Stimulated activated CD8-positive, alpha-beta memory T cell treated with anti-CD3 and anti-CD28 coated beads, Interleukin-2, amount 100 ng/mL, for 48 hours (primary cell): ENCODE data around the gene CORT.
"Not testable (repeated sequence)": the region's sequence is repeated elsewhere in the genome, so short reads cannot be mapped to it uniquely, and the experiment has no call there.

Experiments
- DNase-seq, 2 donors: peaks; one replicate each; pipeline ENCODE4 v3.0.0-alpha.2; 2020; ENCODE audit warnings: low read depth in 2 of 2

CORT gene, protein sequence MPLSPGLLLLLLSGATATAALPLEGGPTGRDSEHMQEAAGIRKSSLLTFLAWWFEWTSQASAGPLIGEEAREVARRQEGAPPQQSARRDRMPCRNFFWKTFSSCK

DNA sequence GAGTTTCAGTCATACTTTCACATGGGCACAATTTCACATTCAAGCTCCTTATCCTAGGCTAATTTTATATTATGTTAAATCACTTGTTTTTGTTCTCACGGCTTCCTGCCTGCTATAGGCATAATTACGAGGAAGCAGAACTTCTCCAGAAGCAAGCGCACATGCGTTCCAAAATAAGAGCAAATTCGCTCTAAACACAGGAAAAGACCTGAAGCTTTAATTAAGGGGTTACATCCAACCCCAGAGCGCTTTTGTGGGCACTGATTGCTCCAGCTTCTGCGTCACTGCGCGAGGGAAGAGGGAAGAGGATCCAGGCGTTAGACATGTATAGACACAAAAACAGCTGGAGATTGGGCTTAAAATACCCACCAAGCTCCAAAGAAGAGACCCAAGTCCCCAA, at the start of gene CORT:
TSS of gene CORT (plus strand) at position 281 of the 400 bp plus-strand sequence. CDS start 193 bp downstream, outside the sequence.
- DNase-seq: no peak

DNA sequence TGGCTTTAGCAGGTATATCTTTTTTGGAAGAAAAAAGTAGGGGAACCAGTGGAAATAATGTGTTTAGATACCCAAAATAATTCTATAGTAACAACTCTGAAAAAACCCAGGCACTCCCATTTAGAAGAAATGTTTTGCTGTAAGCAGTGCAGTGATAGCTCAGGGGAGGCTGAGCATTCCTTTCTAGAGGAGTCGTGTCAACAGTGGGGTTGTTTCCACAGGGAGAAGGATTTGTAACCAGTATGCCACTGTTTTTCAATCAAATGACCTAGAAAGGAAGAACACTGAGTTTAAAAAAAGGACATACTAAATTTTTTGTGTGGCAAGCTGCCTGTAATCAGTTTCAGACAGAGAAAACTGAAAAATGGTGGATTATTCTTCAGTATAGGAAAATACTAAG, 48.5 kb upstream of the CORT start:
- DNase-seq: no peak

DNA sequence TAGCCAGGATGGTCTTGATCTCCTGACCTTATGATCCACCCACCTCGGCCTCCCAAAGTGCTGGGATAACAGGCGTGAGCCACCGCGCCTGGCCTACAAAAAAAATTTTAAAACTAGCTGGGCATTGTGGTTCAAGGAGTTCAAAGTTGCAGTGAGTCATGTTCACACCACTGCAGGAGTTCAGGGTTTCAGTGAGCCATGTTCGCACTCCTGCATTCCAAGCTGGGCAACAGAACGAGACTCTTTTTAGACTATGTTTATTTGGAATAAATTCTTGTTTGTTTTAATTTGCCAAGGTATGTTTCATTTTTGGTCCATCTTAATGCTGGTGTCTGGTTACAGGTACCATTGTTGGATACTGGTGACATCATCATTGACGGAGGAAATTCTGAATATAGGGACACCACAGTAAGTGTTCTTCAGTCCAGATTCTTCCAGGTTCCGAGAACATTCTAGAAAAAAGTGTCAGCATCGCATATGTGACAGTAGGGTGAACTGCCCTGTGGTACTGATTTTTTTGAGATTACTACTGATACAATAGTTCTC, 47.0 kb upstream of the CORT start:
- DNase-seq: no peak

DNA sequence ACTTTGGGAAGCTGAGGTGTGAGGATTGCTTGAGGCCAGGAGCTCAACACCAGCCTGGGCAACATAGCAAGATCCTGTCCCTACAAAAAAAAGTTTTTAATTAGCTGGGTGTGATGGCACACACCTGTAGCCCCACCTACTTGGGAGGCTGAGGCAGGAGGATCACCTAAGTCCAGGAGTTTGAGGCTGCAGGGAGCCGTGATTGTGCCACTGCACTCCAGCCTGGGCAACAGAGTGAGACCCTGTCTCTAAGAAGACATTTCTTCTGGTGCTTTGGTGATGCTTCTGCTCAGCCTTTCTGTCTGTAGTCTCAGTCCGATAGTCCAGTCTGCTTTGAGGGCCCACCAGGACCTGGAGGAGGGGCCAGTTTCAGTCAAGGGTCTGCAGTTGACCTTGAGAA, 42.6 kb upstream of the CORT start:
- DNase-seq: no peak

DNA sequence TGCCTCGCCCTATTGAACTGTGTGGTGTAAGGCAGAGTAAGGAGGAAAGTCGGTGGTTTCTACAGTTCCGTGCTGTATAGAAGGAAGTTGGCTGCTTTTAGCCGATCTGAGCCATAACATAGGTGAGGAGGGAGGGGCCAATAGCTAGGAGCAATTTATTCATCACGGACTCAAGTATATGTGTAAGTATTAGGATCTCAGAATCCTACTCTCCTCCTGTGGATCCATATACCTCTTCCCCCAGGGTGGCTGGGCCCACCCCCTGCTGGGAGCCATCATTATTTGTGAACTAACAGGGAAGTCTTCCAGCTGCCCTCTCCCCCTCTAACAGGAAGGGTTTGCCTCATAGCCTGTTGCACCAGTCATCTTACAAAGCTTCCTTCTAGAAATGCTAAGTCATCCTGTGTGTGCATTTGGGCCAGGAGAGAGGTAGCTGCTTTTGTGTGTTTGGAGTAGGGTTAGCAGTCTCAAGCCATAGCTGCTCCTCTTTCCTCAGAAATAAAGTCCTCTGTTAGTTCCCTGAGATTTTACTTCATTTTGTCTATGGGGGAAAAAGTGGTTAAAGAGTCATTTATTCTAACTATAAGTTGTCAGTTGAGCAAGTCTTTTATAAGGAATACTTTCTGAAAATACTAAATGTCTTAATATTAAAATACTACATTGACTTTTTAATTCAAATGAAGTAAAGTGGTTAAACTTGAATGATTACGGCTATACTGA, 34.5 kb upstream of the CORT start:
- DNase-seq: no peak

DNA sequence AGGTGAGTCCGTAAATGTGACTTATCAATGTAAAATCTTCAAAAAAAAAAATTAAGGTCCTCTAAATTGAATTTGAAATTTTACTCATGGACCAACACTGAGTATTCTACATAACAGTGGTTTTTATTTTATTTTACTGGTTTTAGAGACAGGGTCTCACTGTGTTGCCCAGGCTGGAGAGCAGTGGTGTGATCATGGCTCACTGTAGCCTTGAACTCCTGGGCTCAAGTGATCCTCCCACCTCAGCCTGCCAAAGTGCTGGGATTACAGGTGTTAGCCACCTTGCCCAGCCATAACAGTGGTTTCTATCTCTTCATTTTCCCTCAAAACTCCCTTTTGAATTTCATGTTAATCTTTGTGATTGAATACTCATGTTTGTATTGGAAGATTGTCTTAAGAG, 33.9 kb upstream of the CORT start:
- not testable (repeated sequence) for DNase-seq

DNA sequence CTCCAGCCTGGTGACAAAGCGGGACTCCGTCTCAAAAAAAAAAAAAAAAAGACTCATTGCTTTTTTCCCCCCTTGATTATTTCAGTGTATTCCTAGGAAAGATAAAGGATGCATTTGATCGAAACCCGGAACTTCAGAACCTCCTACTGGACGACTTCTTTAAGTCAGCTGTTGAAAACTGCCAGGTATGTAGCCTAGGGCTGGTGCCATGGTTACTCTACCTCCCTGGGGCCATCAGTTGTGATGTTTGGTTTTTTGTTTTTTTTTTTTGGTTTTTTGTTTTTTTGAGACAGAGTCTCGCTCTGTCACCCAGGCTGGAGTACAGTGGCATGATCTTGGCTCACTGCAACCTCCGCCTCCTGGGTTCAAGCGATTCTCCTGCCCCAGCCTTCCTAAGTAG, 31.1 kb upstream of the CORT start:
- not testable (repeated sequence) for DNase-seq

DNA sequence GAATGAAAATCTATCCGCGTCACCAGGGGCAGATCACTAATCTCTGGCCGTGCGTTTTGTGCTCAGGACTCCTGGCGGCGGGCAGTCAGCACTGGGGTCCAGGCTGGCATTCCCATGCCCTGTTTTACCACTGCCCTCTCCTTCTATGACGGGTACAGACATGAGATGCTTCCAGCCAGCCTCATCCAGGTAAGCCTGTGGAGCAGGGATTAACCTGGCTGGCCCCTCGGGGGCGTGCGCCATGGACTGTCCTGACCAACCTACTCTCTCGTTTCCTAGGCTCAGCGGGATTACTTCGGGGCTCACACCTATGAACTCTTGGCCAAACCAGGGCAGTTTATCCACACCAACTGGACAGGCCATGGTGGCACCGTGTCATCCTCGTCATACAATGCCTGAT, 30.5 kb upstream of the CORT start:
- DNase-seq: no peak

DNA sequence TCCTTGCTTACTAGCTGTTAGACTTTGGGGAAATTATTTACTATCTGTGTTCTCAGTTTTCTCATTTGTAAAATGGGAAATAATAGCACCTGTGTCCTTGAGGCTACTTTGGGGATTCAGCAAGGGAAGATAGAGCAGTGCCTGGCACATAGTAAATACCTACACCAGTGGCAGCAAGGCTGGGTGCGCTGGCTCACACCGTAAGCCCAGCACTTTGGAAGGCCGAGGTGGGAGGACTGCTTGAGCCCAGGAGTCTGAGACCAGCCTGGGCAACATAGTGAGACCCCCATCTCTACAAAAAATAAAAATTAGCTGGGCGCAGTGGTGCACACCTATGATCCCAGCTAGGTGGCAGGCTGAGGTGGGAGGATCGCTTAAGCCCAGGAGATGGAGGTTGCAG, 28.2 kb upstream of the CORT start:
- no peak for DNase-seq

DNA sequence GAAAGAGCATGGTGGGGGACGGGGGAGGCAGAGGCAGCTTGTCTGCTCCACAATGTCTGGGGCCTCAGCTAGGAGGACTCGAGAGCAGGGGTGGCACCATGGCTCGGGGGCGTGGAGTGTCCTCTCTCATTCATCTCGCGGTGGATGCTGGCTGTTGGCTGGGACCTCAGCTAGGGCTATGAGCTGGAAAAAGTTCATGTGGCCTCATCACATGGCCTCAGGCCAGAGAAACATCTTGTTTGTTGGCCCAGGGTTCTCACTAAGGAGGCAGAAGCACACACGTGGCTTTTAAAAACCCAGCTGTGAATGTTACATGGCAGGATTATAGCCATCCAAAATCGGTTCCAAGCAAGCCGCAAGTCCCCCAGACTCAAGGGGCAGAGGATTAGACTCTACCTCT, 25.8 kb upstream of the CORT start:
- DNase-seq: no peak

DNA sequence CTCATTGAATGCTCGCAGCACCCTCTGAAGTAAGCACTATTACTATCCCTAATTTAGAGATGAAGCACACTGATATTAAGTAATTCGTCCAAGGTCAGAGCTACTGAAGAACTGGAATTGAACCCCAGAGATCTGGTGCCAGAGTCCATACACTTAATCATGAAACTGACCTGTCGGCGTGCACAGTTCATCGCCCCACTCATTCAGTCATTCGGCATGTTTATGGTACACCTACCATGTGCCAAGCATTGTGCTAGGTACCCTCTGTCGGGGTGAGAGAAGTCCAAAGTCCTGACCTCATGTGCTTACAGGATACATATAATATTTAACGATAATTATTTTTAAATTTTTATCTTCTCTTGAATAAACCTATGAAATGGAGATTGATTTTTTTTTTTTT, 25.2 kb upstream of the CORT start:
- DNase-seq: no peak

DNA sequence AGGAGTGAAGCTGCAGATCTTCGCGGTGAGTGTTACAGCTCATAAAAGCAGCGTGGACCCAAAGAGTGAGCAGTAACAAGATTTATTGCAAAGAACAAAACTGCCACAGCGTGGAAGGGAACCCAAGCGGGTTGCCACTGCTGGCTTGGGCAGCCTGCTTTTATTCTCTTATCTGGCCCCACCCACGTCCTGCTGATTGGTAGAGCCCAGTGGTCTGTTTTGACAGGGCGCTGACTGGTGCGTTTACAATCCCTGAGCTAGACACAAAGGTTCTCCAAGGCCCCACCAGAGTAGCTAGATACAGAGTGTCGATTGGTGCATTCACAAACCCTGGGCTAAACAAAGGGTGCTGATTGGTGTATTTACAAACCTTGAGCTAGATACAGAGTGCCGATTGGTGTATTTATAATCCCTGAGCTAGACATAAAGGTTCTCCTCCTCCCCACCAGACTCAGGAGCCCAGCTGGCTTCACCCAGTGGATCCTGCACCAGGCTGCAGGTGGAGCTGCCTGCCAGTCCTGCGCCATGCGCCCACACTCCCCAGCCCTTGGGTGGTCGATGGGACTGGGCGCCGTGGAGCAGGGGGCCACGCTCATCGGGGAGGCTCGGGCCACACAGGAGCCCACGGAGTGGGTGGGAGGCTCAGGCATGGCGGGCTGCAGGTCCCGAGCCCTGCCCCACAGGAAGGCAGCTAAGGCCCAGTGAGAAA, 23.9 kb upstream of the CORT start:
- not testable (repeated sequence) for DNase-seq

DNA sequence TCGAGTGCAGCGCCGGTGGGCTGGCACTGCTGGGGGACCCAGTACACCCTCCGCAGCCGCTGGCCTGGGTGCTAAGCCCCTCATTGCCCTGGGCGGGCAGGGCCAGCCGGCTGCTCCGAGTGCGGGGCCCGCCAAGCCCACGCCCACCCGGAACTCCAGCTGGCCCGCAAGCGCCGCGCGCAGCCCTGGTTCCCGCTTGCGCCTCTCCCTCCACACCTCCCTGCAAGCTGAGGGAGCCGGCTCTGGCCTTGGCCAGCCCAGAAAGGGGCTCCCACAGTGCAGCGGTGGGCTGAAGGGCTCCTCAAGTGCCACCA, 23.3 kb upstream of the CORT start:
- DNase-seq: not testable (repeated sequence)

DNA sequence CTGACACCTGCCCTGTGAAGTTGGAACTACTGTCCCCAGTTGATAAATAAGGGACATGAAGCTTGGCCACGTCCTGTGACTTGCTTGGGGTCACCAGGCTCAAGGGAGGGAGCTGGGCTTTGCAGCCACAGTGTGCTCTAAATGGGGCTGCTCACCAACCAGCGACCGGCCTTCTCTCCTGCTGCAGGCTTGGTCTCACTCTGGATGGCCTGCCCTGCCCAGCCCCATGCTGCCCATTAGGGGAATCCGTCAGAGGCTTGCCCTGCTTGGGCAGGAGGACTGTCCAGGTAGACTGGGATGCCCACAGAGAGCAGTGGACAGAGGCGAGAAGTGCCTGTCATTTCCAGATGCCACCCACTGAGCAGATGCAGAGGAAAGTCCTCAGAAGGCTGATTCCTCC, 20.8 kb upstream of the CORT start:
- no peak for DNase-seq

DNA sequence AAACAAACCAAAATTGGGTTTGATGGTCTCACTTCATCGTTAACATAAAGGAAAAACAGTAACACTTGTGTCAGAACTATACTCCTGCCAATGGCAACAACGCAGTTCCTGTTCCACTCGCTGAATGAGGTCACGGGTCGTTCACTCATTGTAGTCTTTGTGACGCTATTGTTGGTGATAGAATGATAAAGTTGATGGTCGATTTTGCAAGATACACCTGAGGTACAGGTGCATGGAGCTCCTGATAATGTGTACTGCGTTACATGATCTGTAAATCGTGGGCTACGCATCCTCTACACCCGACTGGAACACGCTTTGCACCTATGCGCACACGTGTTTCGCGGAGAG, 20.0 kb upstream of the CORT start:
- DNase-seq: peak in 1 of 2 donors; percentile 10

DNA sequence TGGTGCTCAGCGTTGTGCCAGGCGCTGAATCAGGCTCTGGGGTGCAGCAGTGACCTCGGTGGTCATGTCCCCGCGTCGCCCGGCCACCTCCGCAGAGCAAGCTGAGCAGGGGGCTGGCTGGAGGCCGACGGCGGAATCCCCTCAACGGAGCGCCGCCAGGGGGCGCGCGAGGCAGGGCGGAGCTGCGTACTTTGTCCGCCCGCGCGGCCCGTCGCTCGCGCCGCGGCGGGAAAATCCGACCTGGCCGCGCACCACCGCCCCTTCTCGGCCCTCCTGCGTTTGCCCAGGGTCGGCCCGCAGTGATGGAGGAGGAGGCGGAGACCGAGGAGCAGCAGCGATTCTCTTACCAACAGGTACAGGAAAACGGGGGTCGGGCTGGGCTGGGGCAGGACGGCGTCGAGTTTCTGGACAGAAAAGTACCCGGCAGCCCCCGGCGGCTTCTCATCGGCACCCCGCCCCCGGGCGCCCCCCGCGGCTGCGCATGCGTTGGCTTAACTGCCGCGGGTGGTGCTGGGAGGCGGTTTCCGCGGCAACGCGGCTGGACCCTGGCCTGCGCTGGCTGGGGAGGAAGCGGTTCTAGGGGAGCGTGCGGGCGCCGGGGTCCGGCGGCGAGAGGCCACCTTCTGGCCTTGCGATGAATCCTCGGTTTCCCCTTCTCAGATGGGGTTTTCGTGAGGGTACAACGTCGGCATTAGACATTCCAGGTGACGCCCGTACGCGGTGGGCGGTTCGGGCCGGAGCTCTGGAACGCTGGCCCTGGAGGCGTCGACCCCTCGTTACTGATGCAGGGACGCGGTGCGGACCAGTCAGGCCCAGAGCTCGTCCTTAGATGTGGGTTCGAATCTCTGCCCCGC, 19.4 kb upstream of the CORT start, which contains the start of gene CENPS:
TSS of gene CENPS (plus strand) at position 218 of the 854 bp plus-strand sequence. CDS start at position 303, 85 bp downstream.
- peak; percentile 90 to 98 for DNase-seq

DNA sequence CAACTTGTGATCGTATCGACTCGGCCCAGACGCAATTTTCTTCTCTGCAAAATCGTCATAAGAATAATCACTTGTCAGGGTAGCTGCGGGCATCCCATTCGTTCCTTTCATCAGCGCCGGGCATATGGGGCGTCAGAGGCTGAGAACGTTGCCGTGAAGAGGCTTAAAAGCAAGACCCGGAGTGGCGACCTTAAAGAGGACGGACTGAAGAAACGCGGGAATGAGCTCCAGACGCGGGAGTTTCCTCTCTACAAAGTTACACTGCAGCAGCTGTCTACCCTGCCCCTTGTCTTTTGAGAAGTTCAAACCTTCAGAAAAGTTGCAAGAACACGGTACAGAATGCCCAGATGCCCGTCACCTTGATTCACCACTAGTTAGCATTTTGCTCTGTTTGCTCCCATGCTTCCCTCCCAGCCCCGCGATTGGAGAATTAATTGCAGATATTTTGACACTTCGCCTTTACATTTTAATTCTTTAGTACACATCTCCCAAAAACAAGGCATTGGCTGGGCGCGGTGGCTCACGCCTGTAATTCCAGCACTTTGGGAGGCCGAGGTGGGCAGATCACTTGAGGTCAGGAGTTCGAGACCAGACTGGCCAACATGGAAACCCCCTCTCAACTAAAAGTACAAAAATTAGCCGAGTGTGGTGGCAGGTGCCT, 18.6 kb upstream of the CORT start:
- no peak for DNase-seq

DNA sequence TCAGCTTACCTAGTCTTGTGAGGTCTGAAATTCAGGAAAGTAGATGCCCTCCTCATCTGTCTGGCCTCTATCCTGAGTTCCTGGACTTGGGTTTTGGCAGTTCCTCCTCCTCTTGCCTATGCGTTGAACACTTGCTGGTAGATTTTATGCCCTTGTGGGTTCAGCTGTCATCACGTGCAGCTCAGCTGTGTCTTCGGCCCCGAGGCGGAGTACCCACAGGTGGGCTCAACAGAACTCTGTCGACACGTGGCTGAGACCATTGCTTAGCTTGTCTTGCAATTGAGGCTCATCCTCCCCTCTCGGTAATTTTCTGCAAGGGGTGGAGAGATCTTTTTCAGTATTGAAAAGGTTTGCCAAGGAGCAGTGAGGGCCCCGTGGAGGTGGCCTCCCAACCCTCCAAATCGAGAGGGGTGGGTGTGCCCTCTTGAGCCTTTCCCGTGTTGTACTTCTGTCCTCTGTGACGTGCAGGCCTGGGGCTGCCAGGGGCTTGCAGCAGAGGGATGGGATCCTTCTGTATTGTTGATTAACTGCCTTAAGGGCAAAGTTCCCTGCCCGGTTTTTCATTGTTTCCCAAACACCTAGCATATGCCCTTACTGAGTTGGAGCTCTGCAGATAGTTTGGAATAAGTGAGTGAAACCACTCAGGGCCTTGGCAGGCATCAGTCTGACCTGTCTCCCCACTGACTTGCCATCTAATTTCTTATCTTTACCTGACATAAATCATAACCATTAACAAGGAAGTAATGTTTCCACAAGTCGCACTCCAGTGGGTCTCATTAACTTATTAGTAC, 16.7 kb upstream of the CORT start:
- no peak for DNase-seq

DNA sequence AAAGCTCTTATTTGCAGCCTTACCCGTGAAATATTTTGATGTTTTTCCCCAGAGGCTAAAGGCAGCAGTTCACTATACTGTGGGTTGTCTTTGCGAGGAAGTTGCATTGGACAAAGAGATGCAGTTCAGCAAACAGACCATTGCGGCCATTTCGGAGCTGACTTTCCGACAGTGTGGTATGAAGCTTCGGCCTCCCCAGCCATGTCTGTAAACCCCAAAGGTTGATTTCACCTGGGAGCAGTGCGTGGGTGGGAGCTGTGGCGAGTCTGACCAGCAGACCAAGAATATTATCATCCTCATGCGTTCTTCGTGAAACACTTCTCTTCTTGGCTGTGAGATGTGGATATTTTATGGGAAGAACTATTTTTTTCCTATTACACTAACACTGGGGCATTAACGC, 16.0 kb upstream of the CORT start:
- no peak for DNase-seq

DNA sequence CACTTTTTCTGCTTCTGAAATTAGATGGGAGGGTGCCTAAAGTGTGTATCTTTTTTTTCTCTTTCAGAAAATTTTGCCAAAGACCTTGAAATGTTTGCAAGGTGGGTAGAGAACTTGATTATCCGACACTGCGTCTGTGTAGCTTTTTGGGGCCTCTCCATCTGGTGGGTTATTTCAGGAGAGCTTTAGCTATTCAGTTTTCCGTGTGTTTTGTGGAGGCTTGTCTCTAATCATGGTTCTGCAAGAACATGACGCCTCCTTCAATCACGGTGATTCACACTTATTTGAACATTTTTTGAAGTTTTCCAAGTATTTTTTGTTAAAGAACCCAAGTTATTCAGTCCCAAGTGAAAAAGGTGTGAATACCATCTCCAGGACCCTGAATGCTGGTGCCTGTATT, 15.2 kb upstream of the CORT start:
- DNase-seq: no peak

DNA sequence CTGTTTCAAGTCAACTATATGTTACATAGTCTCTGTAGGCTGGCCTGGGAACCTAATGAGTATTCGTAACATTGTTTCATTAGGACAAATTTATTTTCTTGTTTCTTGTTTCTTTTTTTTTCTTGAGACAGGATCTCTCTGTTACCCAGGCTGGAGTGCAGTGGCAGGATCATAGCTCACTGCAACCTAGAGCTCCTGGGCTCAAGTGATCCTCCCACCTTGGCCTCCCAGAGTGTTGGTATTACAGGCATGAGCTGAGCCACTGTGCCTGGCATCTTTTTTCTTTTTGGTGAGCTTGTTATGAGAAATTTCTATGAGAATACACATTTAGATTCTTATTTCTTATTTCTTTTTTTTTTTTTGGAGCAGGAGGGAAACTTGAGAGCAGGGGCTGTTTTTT, 12.8 kb upstream of the CORT start:
- no peak for DNase-seq
